Ecto neural progenitor cell (in vitro differentiated cells): ENCODE data around the gene SUSD4.

ENCODE experiments used
- DNase-seq: peaks from one replicate; pipeline ENCODE4 v3.0.0-alpha.2; 2018; ENCODE audit warnings: low spot score

Gene SUSD4

DNA sequence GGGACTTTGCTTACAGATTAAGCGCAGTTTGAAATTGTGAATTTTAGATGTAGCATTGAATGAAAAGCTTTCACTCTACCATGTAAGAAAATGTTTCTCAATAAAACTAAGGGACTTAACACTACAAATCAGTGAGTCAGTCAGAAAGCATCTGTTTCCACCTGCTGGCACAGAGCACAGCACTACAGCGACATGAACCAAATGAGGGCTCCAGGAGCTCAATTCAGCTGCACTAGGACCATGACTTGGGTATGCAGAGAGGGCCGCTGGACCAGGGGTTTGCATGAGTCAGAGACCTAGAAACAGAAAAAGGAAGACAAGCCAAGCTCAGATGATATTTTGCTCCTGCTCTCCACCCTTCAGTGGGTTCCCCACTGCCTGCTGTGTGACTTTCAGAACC, 5.2 kb downstream of the SUSD4 start:
- no peak for DNase-seq

DNA sequence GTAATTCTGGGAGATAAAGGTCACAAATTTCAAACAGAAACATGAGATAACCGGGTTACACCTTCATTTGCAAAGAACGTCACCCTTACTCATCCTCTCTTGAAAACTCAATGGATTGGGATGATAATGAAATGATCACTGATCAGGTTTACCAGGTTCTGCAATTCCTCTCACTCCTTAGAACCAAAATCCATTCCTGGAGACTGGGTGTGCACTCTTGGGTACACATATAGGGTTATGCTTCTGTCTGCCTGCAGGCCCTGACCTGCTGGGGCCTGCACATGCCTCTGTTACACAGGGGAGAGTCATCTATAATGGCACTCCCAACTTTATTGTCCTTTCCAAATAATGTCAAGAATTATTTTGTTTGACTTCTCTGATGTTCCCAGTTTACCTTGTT, 8.3 kb downstream of the SUSD4 start:
- DNase-seq = no peak

DNA sequence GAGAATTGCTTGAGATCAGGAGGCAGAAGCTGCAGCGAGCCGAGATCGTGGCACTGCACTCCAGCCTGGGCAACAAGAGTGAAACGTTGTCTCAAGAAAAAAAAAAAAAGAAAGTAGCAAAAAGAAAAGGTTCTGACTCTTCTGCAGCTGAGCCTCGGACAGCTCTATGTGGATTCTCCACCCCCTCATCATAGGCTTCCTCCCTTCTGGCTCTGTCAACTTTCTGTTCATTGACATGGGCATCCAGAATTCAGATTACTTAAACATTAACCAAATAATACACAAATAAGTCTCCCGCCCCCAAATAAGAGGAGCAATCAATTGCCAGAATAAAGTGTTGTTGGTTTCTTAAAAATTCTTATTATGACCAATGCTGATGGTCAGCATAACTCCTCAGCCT, 10.0 kb downstream of the SUSD4 start:
- DNase-seq = no peak

DNA sequence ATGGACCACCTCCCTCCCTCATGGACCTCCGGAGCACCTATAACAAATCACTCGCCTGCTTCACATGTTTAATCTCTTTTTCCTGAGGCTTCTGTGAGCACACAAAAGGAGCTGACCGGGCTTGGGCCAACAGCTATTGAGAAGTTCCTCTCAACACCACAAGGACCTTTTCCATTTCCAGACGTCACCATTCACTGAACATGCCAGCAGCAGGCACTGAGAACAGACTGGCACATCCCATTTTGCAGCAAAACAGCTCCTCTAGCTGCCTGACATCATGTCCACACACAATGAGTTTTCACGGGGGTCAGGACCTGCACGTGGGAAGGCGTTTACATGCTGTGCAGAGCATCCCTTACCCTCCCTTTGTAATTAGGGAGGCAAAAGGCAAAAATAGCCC, 11.0 kb downstream of the SUSD4 start:
- DNase-seq = no peak

GRCh38 chr1:223350361-223350908, 13.5 kb downstream of the SUSD4 start:
- DNase-seq = no peak

GRCh38 chr1:223349241-223349640, 14.7 kb downstream of the SUSD4 start:
- DNase-seq = no peak

DNA sequence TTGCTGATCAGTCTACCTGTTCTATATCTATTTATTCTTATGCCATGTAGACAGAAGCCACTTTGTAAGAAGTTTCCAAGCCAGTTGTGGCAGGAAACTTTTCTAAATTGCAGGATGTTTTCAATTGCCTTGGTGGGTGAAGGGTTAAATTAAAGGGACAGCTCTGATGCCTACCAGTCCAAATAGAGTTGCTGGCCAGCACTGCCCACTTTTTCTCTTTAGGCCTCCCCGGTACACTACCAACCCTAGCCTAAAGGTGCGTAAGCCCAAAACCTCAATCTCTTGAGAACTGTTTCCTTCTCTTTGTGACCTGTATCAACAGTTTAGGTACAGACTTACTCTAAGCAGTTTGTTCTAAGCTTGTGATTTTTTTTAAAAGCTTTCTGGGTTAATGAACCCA, 15.5 kb downstream of the SUSD4 start:
- DNase-seq = no peak

GRCh38 chr1:223347583-223347982, 16.4 kb downstream of the SUSD4 start:
- no peak for DNase-seq

DNA sequence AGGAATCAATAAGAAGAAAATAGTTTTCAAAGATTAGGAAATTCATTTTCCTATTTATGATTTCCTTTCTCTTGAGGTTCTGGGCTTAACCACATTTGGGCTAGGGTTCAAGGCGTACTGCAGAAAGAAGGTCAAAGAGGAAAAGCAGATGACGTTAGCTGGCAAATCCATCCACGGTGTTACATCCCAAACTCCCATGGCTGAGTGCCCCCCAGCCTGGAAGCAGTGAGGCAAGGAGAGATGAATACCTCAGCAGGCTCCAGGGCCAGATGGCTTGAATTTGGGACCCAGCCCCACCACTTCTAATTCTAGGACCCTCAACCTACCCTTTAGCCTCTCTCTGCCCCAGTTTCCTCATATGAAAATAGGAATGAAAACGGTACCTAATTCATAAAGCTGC, 17.7 kb downstream of the SUSD4 start:
- DNase-seq = no peak

DNA sequence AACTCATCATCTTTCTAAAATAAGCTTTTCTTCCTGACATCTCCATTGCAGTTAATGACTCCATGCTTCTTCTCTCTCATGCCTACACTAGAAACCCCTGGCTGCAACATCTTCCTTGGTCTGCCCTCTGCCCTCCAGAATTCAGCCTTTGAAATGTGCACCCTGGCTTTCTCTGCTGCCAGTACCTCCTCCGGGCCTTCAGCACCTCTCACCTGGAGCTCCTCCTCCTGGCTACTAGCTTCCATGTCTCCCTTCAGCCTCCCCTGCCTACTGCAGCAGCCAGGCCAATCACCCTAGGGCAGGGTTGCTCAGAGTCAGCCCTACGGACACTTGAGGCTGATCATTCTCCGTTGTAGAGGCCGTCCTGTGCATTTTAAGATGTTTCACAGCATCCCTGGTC, 18.3 kb downstream of the SUSD4 start:
- no peak for DNase-seq

DNA sequence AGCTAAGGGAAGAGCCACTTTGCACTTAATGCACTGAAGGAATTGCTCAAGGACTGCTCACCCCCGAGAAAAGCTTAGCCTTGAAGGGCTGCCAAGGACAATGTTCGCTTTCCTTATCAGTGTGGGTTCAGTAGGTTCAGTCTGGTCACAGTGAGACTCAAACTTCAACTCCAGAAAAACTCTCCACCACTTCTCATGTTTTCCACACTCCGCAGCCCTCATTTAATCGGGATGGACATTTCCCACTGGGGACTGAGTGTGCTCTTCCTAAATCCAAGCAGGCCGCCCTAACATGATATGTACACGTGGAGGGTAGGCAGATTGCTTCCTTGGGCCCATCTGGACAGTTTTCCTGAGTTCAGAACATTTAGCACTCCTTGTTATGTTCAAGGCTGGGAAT, 19.5 kb downstream of the SUSD4 start:
- DNase-seq = no peak

GRCh38 chr1:223343692-223344091, 20.3 kb downstream of the SUSD4 start:
- no peak for DNase-seq

DNA sequence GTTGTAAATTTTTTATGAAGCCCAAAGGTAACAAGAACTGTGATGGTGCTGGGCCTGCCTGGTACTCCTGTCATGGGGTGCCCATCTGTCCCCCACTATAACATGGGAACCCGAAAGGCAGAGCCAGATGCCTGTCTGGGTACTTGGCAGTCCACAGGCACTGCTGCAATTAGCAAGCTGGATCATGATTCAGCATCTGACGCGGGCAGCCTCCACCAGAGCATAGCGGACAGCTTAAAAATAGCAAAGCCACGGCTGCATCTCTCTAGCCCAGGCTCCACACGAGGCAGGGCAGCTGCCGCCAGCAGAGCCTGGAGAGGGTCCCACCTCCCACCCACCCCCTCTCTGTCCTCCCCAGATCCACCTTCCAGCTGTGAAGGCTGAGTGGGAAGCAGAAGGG, 22.9 kb downstream of the SUSD4 start:
- no peak for DNase-seq

DNA sequence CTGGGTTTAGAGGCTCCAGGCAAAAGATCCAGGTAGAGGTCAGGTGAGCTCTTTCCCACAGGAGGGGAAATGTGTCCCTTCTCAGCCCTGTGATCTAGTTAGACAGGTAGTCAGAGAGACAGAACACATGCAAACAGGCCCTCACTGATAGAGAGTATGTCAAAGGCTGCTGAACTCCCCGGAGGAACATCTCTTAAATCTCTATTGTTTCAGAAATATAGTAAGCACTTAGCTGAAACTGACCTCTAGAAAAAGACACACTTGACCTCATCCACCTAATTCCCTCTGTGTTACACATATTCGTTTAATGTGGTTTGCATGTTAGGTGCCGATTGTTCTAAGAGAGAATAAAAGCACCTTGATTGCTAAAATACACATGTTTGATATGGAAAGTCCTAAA, 23.3 kb downstream of the SUSD4 start:
- no peak for DNase-seq

DNA sequence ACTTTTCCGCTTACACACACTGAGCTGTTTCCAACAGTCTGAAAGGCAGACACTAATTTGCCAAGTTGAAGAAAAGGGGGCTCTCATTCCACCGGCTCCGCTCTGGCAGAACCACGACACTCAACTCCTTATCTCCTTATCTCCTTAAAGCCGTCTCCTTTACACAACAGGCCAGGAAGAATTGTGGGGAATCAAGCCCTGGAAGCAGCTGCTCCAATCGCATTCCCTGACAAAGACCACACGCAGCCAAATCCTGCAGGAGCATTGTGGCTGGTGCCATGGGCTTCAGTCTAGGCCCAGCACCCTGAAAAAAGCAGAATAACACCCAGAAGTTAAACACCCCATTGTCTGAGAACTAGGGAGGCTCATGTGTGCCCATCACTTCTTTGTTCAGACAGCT, 24.1 kb downstream of the SUSD4 start:
- DNase-seq = no peak

GRCh38 chr1:223338811-223339746, 24.9 kb downstream of the SUSD4 start:
- no peak for DNase-seq

DNA sequence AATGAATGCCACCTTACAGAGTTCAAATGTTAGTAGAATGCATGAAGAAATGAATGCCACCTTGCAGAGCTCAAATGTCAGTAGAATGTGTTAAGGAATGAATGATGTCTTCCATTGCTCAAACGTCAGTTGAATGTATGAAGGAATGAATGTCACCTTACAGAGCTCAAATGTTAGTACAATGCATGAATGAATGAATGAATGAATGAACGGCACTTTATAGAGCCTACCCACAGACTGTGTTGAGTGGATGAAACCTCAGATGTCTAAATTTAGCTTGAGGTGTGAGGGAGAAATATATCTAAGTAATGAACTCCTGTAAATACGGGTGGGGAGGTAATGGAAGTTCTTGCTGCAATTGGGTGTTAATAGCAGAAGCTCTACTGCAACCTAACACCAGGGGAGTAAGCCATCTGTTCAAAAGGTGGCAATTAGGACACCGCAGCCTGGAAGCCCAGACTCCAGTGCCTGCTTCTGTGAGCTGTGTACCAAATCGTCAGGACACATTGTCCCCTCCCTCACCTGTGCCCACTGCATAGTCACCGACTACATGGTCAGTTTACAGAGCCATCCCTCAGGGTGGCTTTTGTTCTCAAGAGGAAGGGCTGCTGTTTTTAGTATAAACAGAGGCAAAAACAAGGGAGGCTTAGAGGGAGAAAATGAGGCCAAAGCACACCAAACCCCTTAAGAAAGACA, 26.7 kb downstream of the SUSD4 start:
- no peak for DNase-seq

DNA sequence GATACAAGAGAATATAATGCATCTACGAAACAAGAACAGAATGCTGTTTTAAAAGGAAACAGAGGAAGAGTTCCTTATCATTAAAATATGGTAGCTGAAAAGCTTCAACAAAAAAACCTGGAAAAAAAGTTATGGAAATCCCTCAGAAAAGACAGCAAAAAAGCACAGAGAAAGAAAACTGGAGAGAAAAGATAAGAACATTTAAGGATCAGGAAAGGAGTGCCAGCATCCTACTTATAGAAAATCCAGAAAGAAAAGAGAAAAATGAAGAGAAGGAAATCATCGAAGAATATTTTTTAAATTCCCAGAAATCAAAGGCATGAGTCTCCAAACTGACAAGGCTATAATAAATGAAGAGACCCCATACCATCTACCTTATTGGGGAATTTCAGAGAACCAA, 29.8 kb downstream of the SUSD4 start:
- no peak for DNase-seq

DNA sequence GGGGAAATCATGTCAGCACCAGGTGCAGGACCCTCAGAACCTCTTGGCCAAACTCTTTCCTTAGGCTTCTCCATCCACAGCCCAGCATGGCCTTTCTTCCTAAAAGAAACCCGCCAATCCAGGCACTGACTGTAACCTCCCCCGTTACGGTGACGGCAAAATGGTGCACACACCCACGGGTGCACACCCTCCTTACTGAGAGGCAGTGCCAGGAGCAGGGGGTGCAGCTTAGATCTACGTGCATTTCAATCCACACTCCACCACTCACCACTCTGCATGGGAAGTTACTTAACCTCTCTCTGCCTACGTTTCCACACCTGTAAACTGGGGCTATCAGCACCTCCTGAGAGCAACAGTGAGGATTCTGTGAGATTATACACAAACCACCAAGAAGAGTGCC, 31.0 kb downstream of the SUSD4 start:
- DNase-seq = no peak

DNA sequence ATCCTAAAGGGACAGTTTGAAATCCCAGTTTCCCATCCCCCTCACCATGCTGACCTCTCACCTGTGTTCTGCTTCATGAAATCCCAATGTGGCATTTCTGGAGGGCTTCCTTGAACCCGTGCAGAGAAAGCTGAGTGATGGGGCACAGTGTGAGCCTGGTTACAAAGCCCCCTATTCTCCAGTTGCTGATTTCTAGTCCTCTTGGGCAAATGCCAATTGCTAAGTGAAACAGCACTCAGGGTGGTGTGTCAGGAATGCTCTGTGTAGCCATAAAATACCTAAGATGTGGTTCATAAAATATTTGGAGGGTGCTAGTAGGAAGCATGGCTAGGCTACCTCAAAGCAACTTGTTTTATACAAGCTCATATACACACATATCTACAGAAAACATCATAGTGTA, 32.0 kb downstream of the SUSD4 start:
- DNase-seq = no peak

- no peak for DNase-seq
Observed at GRCh38 chr1:223331301-223331700, 32.7 kb downstream of the SUSD4 start.

- no peak for DNase-seq
Observed at GRCh38 chr1:223330466-223330865, 33.5 kb downstream of the SUSD4 start.
